HCT116 (cell line): ENCODE results near the gene WDR13. TPM values are rescaled to one million over a fixed set of nuclear protein-coding genes. Genes with fewer than 3 reads are reported as not detected.

Experiments
- ATAC-seq: fragments of 200-7000 bp; cut with Tn5 transposase; 2 replicates; pipeline ENCODE4 v1.9.1; 2020; ENCODE audit warnings: mild to moderate bottlenecking, moderate library complexity
- BruUV-seq: library from RNA; stranded (reverse); fragments of 400-500 nt; replicated peaks from 2 replicates; lab custom pipeline; 2021; lab: Mats Ljungman, UMichigan
- CTCF ChIA-PET: fragments of 300-600 bp; sonication (Branson Sonifier 250); formaldehyde crosslinking; loops from one replicate; lab custom pipeline; 2021; ENCODE audit warnings: antibody characterized with exemption; lab: Charles Lee
- POLR2A ChIA-PET: fragments of 300-600, 350-600 bp; sonication (Branson Sonifier 250); formaldehyde crosslinking; loops from one replicate; lab custom pipeline; 2021; ENCODE audit warnings: antibody characterized with exemption; lab: Charles Lee
- RAD21 ChIA-PET, 2 experiments: fragments of 300-600 bp; sonication (Branson Sonifier 250); formaldehyde crosslinking; loops; one replicate each; lab custom pipeline; 2023; ENCODE audit warnings: low total read pairs in 2 of 2; ENCODE audit not compliant: uncharacterized antibody in 2 of 2, unreplicated experiment in 2 of 2, low non-redundant PET in 1 of 2; lab: Charles Lee
- DNase-seq: peaks from one replicate; pipeline ENCODE4 v3.0.0-alpha.2; 2010; ENCODE audit warnings: low read depth, low spot score
- H2AFZ ChIP-seq: fragments of 200-600 bp; shearing (Covaris generic), sonication (generic); 2 replicates; pipeline ENCODE4 v1.6.1; 2017; ENCODE audit warnings: low read depth, mixed run types, mixed read lengths, antibody characterized with exemption, low read length; ENCODE audit not compliant: poor library complexity, severe bottlenecking
- H3K27ac ChIP-seq: 2 replicates; pipeline ENCODE4 v1.5.1; 2012; ENCODE audit warnings: low read depth, low read length
- H3K27me3 ChIP-seq: fragments of 200-600 bp; sonication (generic); 2 replicates; pipeline ENCODE4 v1.6.1; 2016; ENCODE audit warnings: mixed run types, low read length, mixed read lengths; ENCODE audit not compliant: insufficient read depth
- H3K36me3 ChIP-seq, 2 experiments: fragments of 200-500 bp in 1 of 2; fragments of 200-600 bp in 1 of 2; sonication (Bioruptor generic) in 1 of 2; sonication (generic) in 1 of 2; 2 replicates each; pipeline versions ENCODE4 v1.5.1 to v1.6.1; 2014 to 2016; ENCODE audit warnings: low read length in 2 of 2, inconsistent platforms in 1 of 2, mixed read lengths in 1 of 2, mixed run types in 1 of 2; ENCODE audit not compliant: insufficient read depth in 2 of 2, control insufficient read depth in 1 of 2
- H3K4me1 ChIP-seq, 2 experiments: fragments of 200-600 bp in 1 of 2; sonication (generic) in 1 of 2; 2 replicates each; pipeline versions ENCODE4 v1.5.1 to v1.6.1; 2012 to 2017; ENCODE audit warnings: low read length in 2 of 2, inconsistent platforms in 1 of 2, mild to moderate bottlenecking in 1 of 2, mixed read lengths in 1 of 2, mixed run types in 1 of 2, moderate library complexity in 1 of 2; ENCODE audit not compliant: insufficient read depth in 2 of 2, control insufficient read depth in 1 of 2
- H3K4me2 ChIP-seq: fragments of 200-600 bp; sonication (generic); 2 replicates; pipeline ENCODE4 v1.6.1; 2017; ENCODE audit warnings: mixed run types, low read length, mixed read lengths
- H3K4me3 ChIP-seq, 2 experiments: fragments of 200-600 bp in 1 of 2; sonication (generic) in 1 of 2; replicated peaks in 1 of 2; 2 replicates each; pipeline ENCODE4 v1.5.1; 2011 to 2016; ENCODE audit warnings: low read length in 2 of 2, control low read depth in 1 of 2, low read depth in 1 of 2, mild to moderate bottlenecking in 1 of 2, mixed read lengths in 1 of 2, mixed run types in 1 of 2
- H3K79me2 ChIP-seq: fragments of 200-600 bp; sonication (generic); 2 replicates; pipeline ENCODE4 v1.6.1; 2017; ENCODE audit warnings: mild to moderate bottlenecking, mixed run types, low read length, moderate library complexity, mixed read lengths; ENCODE audit not compliant: insufficient read depth
- H3K9ac ChIP-seq: fragments of 200-600 bp; sonication (generic); 2 replicates; pipeline ENCODE4 v1.6.1; 2016; ENCODE audit warnings: low read length, mixed read lengths
- H3K9me2 ChIP-seq: fragments of 200-600 bp; sonication (generic), shearing (Covaris generic); 2 replicates; pipeline ENCODE4 v1.6.1; 2017; ENCODE audit warnings: mixed run types, mild to moderate bottlenecking, moderate library complexity; ENCODE audit not compliant: insufficient read depth
- H3K9me3 ChIP-seq, 2 experiments: fragments of 200-500 bp in 1 of 2; fragments of 200-600 bp in 1 of 2; sonication (Bioruptor generic) in 1 of 2; sonication (generic) in 1 of 2; 2 replicates each; pipeline ENCODE4 v1.6.1; 2014 to 2017; ENCODE audit warnings: low read length in 2 of 2, mixed read lengths in 2 of 2, inconsistent platforms in 1 of 2, low read depth in 1 of 2, mild to moderate bottlenecking in 1 of 2, mixed run types in 1 of 2, moderate library complexity in 1 of 2; ENCODE audit not compliant: control insufficient read depth in 1 of 2, insufficient read depth in 1 of 2
- H4K20me1 ChIP-seq: fragments of 200-600 bp; sonication (generic), shearing (Covaris generic); 2 replicates; pipeline ENCODE4 v1.6.1; 2017; ENCODE audit warnings: mixed run types, mild to moderate bottlenecking, moderate library complexity; ENCODE audit not compliant: insufficient read depth
- ATF3 ChIP-seq: IDR thresholded peaks from 2 replicates; pipeline ENCODE4 v1.6.1; 2012
- CBX3 ChIP-seq: IDR thresholded peaks from 2 replicates; pipeline ENCODE4 v1.6.1; 2012; ENCODE audit warnings: low read depth
- CEBPB ChIP-seq: IDR thresholded peaks from 2 replicates; pipeline ENCODE4 v1.6.1; 2012; ENCODE audit warnings: low read depth
- EGR1 ChIP-seq: IDR thresholded peaks from 2 replicates; pipeline ENCODE4 v1.6.1; 2012; ENCODE audit warnings: low read depth
- EZH2phosphoT487 ChIP-seq: fragments of 200-600 bp; IDR thresholded peaks from 2 replicates; pipeline ENCODE4 v1.6.1; 2018; ENCODE audit warnings: antibody characterized with exemption, borderline replicate concordance
- FOSL1 ChIP-seq: IDR thresholded peaks from 2 replicates; pipeline ENCODE4 v1.6.1; 2012; ENCODE audit warnings: low read depth
- JUND ChIP-seq: IDR thresholded peaks from 2 replicates; pipeline ENCODE4 v1.6.1; 2012
- MAX ChIP-seq: IDR thresholded peaks from 2 replicates; pipeline ENCODE4 v1.6.1; 2012
- POLR2AphosphoS5 ChIP-seq: IDR thresholded peaks from 2 replicates; pipeline ENCODE4 v1.6.1; 2011; ENCODE audit warnings: mild to moderate bottlenecking, low read depth, low read length, moderate library complexity
- RAD21 ChIP-seq: IDR thresholded peaks from 2 replicates; pipeline ENCODE4 v1.6.1; 2012; ENCODE audit warnings: low read depth, mild to moderate bottlenecking
- SP1 ChIP-seq: IDR thresholded peaks from 2 replicates; pipeline ENCODE4 v1.6.1; 2012; ENCODE audit warnings: low read depth
- SRF ChIP-seq: IDR thresholded peaks from 2 replicates; pipeline ENCODE4 v1.6.1; 2012; ENCODE audit warnings: low read depth
- TCF7L2 ChIP-seq: IDR thresholded peaks from 2 replicates; pipeline ENCODE4 v1.7.0; 2011; ENCODE audit warnings: borderline replicate concordance, inconsistent platforms; ENCODE audit not compliant: insufficient read depth, insufficient read length; ENCODE audit errors: extremely low read depth
- YY1 ChIP-seq: IDR thresholded peaks from 2 replicates; pipeline ENCODE4 v1.6.1; 2011; ENCODE audit warnings: low read length, low read depth, moderate library complexity, mild to moderate bottlenecking; ENCODE audit not compliant: insufficient replicate concordance; ENCODE audit errors: extremely low read depth
- ZBTB33 ChIP-seq: IDR thresholded peaks from 2 replicates; pipeline ENCODE4 v1.6.1; 2011; ENCODE audit warnings: mild to moderate bottlenecking, low read length, moderate library complexity; ENCODE audit not compliant: insufficient replicate concordance; ENCODE audit errors: extremely low read depth
- ZFX ChIP-seq: fragments of 450-650 bp; IDR thresholded peaks from 2 replicates; pipeline ENCODE4 v1.6.1; 2017
- ZNF274 ChIP-seq: fragments of 200-500 bp; sonication (Bioruptor generic); IDR thresholded peaks from 2 replicates; pipeline ENCODE4 v1.6.1; 2014; ENCODE audit warnings: mild to moderate bottlenecking, low read depth, low read length, inconsistent platforms
- intact Hi-C: fragments of 100-400 bp; cut with micrococcal nuclease; formaldehyde crosslinking; loops from 2 replicates; pipeline ENCODE4 v1.10.0; 2022
- total RNA-seq: library from RNA; stranded (reverse); gene quantifications from one replicate; pipeline ENCODE4 v1.2.1, GENCODE V29; 2021; ENCODE audit not compliant: unreplicated experiment

WDR13 gene
- total RNA-seq, 1 experiment from 2014 or later: 54.0 TPM

- no peaks in the 10 kb centered on the region for H3K79me2 ChIP-seq
- CTCF ChIA-PET: no interaction called here
- intact Hi-C loops: no loop called here
- POLR2A ChIA-PET: no interaction called here
- TF ChIP-seq FOSL1 (no peak), JUND (no peak), EZH2phosphoT487 (no peak), ZNF274 (no peak), RAD21 (no peak), CEBPB (no peak), TCF7L2 (no peak), ZFX (no peak), ATF3 (no peak)
- H3K27me3 ChIP-seq: no peaks in the 10 kb centered on the region
- H3K9ac ChIP-seq: no peak overlapping the region
- no peaks in the 10 kb centered on the region for H3K9me2 ChIP-seq
- H4K20me1 ChIP-seq: no peaks in the 10 kb centered on the region
- ATAC-seq (no peak), DNase-seq (no peak)
- RAD21 ChIA-PET: no interaction called here
- peaks cover 0 to 9% of the 10 kb centered on the region in 2 experiments; a peak in 2 of 4 replicates for H3K4me1 ChIP-seq
- H3K36me3 ChIP-seq: no peaks in the 10 kb centered on the region
- no peaks in the 10 kb centered on the region for H3K9me3 ChIP-seq
- H3K4me2 ChIP-seq: no peak overlapping the region
- no peak overlapping the region for H3K4me3 ChIP-seq
- no peak overlapping the region for H3K27ac ChIP-seq
- no TSS peak for BruUV-seq
- no peak overlapping the region for H2AFZ ChIP-seq
Observed at GRCh38 chrX:48559636-48560035, 37.7 kb upstream of the WDR13 start.

- ChIA-PET CTCF (no interaction called here), POLR2A (no interaction called here), RAD21 (no interaction called here)
- H3K36me3 ChIP-seq: no peaks in the 10 kb centered on the region
- no peak overlapping the region for H3K9ac ChIP-seq
- no peak for DNase-seq
- H3K4me3 ChIP-seq: no peak overlapping the region
- H3K9me2 ChIP-seq: no peaks in the 10 kb centered on the region
- H3K4me1 ChIP-seq: peaks cover 0 to 9% of the 10 kb centered on the region in 2 experiments; a peak in 2 of 4 replicates
- no peak overlapping the region for H2AFZ ChIP-seq
- no TSS peak for BruUV-seq
- no peaks in the 10 kb centered on the region for H3K27me3 ChIP-seq
- no peaks in the 10 kb centered on the region for H3K79me2 ChIP-seq
- no peak overlapping the region for H3K4me2 ChIP-seq
- no peak for ATAC-seq
- H4K20me1 ChIP-seq: no peaks in the 10 kb centered on the region
- H3K9me3 ChIP-seq: no peaks in the 10 kb centered on the region
- intact Hi-C loops: no loop called here
- no peak overlapping the region for H3K27ac ChIP-seq
- no peak for TF ChIP-seq EZH2phosphoT487
- TF ChIP-seq ZBTB33: no peak
- TF ChIP-seq SP1: no peak
- no peak for TF ChIP-seq JUND
- no peak for TF ChIP-seq POLR2AphosphoS5
- no peak for TF ChIP-seq EGR1
- TF ChIP-seq MAX: no peak
- no peak for TF ChIP-seq CEBPB
- no peak for TF ChIP-seq YY1
- TF ChIP-seq ATF3: no peak
- TF ChIP-seq ZNF274: no peak
- TF ChIP-seq CBX3: no peak
- TF ChIP-seq ZFX: no peak
- TF ChIP-seq SRF: no peak
Observed at GRCh38 chrX:48560056-48560455, 37.2 kb upstream of the WDR13 start.
